C4-2B (cell line): ENCODE data around the gene CWC27.

Source experiments
- CTCF ChIP-seq: fragments of 450-650 bp; conservative IDR thresholded peaks from 2 replicates; pipeline ENCODE4 v1.5.1; 2017; ENCODE audit warnings: mild to moderate bottlenecking
- ZFX ChIP-seq: fragments of 450-650 bp; IDR thresholded peaks from 2 replicates; pipeline ENCODE4 v1.6.1; 2017

DNA sequence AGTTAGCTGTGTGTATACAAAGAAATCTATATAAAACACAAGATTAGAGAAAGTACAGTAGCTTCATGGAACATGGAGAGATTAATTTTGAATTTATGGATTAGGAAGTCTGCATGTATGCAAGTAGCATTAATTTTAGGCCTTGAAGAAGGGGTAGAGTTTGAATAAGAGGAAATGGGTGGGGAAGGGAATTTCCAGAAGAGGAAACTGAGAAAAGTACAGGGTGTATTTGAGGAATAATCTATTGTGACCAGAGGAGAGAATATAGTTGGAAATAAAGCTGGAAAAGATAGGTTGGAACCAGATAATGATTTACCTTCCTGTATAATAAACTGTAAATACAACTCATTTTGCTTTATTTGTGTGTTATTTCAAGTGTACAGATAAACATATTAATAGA lies 53.6 kb downstream of the CWC27 start:
- TF ChIP-seq CTCF (no peak), ZFX (no peak)
